Suprapubic skin (tissue), 4 donors: ENCODE results near the gene CSE1L.

Source experiments
- CTCF ChIP-seq, 2 donors: fragments of 200-600 bp in 1 of 2; fragments of 450-650 bp in 1 of 2; sonication (generic) in 1 of 2; IDR thresholded peaks; one replicate each; pipeline ENCODE4 v1.5.1; 2016 to 2019; ENCODE audit warnings: antibody characterized with exemption in 2 of 2, mild to moderate bottlenecking in 1 of 2, moderate library complexity in 1 of 2
- EP300 ChIP-seq: sonication (generic); formaldehyde crosslinking; IDR thresholded peaks from one replicate; pipeline ENCODE4 v1.6.1; 2017; ENCODE audit warnings: antibody characterized with exemption
- POLR2A ChIP-seq, 2 donors: fragments of 450-650 bp; IDR thresholded peaks; one replicate each; pipeline ENCODE4 v1.6.1; 2017; ENCODE audit warnings: antibody characterized with exemption in 2 of 2, mild to moderate bottlenecking in 2 of 2, moderate library complexity in 2 of 2
- POLR2AphosphoS5 ChIP-seq, 3 donors: sonication (generic); formaldehyde crosslinking; IDR thresholded peaks; one replicate each; pipeline ENCODE4 v1.6.1; 2017; ENCODE audit warnings: antibody characterized with exemption in 3 of 3

- no peak for TF ChIP-seq EP300
- TF ChIP-seq POLR2AphosphoS5 (IDR thresholded peaks at IDR 0.05) = no peak
- no peak for TF ChIP-seq CTCF (IDR thresholded peaks at IDR 0.05)
- TF ChIP-seq POLR2A (IDR thresholded peaks at IDR 0.05) = no peak
These were observed 72.2 kb downstream of the CSE1L start for GRCh38 chr20:49118307-49118706.
